ENCODE measurements around the gene VAX1.

DNA sequence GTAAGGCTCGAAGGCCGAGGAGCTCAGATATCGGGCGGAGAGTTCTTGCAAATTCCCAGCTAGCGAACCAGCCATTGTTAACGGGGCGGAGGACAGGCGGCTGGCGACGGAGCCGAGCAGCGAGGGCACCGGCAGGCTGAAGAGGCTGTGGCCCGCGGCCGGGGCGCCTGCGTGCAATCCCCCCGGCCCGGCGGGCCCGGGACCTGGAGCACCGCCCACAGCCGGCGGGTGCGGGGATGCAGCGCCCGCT, 4.1 kb downstream of the VAX1 start:
- TF ChIP-seq, protein P1, sequence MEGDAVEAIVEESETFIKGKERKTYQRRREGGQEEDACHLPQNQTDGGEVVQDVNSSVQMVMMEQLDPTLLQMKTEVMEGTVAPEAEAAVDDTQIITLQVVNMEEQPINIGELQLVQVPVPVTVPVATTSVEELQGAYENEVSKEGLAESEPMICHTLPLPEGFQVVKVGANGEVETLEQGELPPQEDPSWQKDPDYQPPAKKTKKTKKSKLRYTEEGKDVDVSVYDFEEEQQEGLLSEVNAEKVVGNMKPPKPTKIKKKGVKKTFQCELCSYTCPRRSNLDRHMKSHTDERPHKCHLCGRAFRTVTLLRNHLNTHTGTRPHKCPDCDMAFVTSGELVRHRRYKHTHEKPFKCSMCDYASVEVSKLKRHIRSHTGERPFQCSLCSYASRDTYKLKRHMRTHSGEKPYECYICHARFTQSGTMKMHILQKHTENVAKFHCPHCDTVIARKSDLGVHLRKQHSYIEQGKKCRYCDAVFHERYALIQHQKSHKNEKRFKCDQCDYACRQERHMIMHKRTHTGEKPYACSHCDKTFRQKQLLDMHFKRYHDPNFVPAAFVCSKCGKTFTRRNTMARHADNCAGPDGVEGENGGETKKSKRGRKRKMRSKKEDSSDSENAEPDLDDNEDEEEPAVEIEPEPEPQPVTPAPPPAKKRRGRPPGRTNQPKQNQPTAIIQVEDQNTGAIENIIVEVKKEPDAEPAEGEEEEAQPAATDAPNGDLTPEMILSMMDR (IDR thresholded peaks at IDR 0.05 in 8 of 11, conservative IDR thresholded peaks at IDR 0.05 in 3 of 11), result no peak
- no peak for TF ChIP-seq POLR2AphosphoS5 (IDR thresholded peaks at IDR 0.05)
